ENCODE results near the gene EPC2.

Gene EPC2, protein sequence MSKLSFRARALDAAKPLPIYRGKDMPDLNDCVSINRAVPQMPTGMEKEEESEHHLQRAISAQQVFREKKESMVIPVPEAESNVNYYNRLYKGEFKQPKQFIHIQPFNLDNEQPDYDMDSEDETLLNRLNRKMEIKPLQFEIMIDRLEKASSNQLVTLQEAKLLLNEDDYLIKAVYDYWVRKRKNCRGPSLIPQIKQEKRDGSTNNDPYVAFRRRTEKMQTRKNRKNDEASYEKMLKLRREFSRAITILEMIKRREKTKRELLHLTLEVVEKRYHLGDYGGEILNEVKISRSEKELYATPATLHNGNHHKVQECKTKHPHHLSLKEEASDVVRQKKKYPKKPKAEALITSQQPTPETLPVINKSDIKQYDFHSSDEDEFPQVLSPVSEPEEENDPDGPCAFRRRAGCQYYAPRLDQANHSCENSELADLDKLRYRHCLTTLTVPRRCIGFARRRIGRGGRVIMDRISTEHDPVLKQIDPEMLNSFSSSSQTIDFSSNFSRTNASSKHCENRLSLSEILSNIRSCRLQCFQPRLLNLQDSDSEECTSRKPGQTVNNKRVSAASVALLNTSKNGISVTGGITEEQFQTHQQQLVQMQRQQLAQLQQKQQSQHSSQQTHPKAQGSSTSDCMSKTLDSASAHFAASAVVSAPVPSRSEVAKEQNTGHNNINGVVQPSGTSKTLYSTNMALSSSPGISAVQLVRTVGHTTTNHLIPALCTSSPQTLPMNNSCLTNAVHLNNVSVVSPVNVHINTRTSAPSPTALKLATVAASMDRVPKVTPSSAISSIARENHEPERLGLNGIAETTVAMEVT

DNA sequence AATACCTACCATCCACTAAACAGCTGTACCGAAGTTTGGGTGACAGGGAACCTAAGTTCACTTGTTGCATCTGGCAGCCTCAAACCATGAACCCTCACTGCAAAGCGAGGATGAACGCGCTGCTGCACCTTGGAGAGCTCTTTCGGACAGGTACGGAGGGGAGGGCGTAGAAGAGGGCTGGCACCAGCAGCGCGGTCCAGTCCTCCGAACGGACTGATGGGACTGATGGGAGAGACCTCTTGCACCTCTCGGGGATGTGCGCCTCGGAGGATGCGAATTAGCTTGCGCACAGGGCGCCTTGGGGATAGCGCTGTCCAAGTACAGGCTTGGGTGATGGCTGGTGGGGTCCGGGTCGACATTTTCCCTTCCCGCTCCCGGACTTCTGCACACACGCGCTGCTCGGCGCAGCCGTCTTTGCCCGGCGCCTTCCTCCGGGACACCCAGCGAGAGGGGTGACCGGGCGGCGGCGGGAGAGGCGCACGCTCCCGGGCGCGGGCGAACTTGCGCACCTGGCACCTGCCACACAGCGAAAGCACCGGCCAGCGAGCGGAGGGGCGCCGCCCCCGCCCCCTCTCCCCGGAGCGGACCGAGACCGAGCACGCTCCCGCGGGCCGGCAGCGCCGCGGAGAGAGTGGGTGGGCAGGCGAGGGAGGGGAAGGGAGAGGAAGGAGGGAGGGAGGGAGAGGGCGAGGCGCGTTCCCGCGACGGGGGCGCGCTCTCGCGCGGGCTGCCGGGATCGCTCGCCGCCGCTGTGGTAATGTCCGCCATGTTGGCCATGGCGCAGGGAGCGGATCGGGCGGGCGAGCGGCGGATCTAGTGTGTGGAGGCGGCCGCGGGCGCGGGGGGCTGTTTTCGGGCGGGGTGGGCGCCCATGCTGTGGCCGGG, at the start of gene EPC2:
EPC2 (plus strand) TSS at position 754 of the 885 bp plus-strand sequence. CDS start 267 bp downstream, outside the sequence.
- peak; percentile 51 for DNase-seq (ENCODE audit: low read depth, low spot score)

DNA sequence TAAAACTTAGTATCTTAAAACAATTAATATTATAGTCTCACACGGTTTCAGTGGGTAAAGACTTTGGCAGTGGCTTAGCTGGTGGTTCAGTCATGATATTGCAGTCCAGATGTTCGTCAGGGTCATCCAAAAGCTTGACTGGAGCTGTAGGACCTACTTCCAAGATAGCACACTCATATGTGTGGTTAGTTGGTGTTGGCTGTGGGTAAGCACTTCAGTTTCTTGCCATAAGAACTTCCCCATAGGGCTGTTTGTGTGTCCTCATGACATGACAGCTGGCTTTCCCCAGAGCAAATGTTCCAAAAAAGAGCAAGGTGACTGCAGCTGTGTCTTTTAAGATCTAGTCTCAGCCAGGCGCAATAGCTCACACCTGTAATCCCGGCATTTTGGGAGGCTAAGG, 48.5 kb upstream of the EPC2 start:
- no peak for DNase-seq (ENCODE audit: low read depth, low spot score)

DNA sequence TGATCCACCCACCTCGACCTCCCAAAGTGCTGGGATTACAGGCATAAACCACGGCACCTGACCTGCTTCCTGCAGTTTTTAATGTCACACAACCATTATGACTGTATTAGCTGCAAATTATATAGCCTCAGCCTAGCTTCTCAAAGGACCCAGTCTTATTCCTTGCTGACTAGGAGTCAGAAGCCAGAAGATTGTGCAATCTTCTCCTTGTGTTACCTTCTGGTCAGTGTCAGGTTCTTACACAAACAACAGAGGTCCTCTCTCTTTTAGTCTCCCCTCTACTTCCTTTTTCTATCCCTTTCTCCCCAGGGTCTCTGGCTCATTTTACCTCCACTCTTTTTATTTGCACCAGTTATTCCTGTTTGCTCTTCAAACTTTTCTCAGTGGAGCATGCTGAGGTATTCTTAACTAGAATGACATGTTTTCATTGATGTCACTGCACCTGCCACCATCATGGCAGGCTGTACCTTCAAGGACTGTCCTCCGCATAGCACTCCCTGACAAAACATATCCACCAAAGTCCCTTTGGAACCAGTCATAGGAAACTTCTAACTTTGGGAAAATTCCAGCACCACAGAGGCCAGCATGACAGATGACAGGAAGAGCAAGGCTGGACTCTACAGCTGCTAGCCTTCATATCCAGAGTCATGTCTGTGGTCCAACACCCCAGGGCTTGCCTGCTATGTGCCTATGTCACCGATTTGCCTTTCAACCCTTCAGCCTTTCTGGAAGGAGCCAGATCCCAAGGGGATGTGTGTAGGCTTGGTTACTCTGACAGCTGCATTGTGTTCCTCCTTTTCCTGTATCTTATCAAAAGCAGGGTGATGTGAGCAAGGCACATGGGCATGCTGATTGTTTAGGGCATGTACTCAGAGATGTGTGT, 45.2 kb upstream of the EPC2 start:
- DNase-seq (ENCODE audit: low read depth, low spot score): no peak

DNA sequence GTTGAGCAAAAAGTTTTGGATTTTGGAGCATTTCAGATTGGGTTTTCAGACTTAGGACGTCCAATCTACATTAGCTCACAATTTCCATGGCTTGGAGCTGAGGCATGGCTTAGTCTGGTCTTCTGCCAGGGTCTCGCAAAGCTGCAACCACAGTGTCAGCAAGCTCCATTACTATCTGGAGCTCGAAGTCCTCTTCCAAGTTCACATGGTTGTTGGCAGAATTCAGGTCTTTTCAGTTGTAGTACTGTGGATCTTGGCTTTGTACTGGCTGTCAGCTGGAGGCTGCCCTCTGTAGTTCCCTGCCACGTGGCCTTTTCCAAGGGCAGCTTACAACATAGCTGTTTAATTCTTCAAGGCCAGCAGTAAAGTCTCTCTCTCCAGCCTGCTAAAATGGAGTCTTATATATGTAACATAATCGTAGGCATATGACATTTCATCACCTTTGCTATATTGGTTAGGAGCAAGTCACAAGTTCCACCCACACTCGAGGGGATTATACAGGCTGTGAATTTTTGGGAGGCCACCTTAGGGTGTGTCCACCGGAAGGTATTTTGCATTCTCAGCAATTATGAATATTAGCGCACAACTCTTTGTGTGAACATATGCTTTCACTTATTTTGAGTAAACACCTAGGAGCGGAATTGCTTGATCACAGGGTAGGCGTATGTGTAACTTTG, 41.5 kb upstream of the EPC2 start:
- DNase-seq (ENCODE audit: low read depth, low spot score): no peak

DNA sequence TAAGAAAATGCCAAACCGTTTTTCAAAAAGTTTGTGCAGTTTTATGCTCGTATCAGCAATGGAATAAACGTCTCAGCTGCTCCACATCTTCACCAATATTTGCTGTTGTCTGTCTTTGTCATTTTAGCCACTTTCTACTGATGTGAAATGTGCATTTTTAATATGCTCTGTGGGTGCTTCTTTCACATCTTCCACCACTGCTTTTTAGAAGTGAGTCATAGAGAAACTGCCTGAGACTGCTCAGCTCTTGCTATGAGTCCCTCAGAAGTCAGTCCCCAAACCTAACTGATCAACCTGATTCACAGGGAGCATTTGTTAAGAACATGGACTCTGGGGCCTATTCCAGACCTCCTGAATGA, 41.0 kb upstream of the EPC2 start:
- no peak for DNase-seq (ENCODE audit: low read depth, low spot score)

DNA sequence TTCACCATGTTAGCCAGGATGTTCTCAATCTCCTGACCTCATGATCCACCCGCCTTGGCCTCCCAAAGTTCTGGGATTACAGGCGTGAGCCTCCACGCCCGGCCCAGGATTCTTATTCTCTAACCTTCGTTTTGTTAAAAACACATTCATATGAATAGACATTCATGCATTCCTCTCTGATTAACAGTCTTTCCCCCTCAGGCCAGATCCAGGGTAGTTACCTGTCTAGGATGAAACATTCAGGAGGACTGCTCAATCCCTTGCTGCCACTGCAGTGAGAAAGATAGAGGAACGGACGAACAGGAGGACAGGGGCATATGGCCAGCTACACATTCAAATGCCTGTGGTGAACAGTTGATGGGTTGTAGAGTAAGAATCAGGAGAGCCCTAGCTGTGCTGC, 39.6 kb upstream of the EPC2 start:
- no peak for DNase-seq (ENCODE audit: low read depth, low spot score)

DNA sequence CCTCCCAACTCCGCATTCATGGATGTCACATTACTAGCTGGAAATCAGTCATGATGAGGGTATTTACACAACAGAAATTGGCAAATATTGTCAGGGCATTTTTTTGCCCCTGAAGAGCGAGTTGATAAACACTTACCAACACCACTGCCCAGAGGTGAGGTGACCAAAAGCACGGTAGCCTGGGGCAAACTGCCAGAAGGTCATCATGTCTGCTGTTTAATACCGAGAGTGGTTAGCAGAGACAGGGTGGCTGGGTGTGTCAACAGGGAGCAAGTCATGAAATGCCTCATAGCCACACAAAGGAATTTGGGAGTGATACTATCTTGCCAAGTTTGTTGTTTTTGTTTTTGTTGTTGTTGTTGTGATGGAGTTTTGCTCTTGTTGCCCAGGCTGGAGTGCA, 37.0 kb upstream of the EPC2 start:
- no peak for DNase-seq (ENCODE audit: low read depth, low spot score)

DNA sequence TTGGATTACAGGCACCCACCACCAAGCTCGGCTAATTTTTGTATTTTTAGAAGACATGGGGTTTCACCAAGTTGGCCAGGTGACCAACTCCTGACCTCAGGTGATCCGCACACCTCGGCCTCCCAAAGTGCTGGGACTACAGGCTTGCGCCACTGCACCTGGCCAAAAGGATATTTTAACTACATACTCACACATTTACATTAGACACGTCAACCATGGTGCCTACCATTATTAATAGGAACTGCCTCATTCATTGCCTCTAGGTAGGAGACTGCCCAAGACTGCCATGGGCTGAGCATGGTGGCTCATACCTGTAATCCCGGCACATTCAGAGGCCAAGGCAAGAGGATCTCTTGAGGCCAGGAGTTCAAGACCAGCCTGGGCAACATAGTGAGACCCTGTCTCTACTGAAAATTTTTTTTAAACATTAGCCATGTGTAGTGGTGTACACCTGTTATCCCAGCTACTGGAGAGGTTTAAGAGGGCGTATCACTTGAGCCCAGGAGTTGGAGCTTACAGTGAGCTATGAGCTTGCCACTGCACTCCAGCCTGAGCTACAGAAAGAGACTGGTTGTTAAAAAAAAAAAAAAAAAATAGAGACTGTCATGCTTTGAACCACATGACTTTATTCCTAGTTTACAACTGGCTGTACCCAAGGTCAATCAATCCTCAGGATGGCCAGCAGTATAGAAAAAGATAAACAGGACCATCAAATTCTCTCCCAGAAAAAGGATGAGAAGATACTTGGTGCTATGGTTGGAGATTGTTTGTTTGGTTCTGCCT, 31.1 kb upstream of the EPC2 start:
- DNase-seq (ENCODE audit: low read depth, low spot score): no peak

DNA sequence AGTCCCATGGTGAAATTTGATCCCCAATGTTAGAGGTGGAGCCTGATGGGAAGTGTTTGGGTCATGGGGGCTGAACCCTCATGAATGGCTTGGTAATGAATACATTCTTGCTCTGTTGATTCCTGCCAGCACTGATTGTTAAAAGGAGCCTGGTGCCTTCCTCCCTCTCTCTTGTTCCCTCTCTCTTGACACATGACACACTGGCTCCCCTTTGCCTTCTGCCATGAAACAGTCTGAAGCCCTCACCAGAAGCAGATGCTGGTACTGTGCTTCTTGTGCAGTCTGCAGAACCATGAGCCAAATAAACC, 30.6 kb upstream of the EPC2 start:
- DNase-seq (ENCODE audit: low read depth, low spot score): no peak

DNA sequence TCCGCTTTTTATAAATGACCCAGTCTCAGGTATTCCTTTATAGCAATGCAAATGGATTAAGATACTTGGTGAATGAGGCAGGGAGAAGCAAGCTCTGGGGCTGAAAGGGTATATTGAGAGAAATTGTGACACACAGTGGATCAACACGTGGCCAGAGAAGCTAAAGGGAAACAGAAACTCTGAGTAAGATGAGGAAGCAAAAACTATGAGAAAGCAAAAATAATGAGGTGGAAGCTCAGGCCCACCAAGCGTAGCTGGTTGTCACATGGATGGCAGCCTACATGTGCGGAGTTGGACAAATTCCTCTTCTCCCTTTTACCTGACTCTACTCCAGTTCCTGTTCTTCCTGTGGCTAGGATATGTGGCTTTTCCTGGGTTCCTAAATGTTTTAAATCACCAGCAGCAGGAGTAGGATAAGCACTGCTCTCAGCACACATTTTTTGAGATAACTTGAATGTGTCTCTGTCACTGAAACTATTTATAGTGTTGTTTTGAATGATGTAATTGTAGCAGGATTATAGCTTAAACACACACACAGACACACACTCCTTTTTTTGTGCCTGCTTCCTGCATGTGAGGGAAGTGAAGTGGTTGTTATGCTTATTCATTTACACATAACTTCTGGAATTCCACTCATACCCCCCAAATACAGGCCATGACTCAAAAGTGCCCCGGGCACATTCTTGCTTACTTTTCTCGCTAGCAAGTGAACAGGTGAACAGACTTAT, 30.1 kb upstream of the EPC2 start:
- DNase-seq (ENCODE audit: low read depth, low spot score): no peak

DNA sequence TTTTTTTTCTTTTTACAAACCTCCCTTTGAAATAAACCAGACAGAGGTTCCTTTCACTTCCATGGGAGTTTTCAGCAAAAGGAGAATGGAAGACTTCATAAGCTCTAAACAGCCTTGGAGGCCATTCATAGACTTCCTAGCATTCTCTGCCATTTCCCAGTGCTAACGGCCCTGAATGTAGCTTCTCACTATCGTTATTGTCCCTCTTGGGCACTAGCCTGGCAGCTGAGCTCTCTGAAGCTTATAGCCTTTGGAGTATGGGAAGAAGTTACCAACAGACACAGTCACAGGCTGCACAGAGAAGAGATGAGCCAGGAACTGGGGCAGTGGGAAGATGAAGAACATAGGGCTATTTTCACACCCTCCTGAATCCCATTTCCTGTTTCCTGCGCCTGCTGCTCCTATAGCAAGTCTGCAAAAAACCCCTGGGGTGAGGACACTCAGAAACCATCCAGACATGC, 29.1 kb upstream of the EPC2 start:
- no peak for DNase-seq (ENCODE audit: low read depth, low spot score)

DNA sequence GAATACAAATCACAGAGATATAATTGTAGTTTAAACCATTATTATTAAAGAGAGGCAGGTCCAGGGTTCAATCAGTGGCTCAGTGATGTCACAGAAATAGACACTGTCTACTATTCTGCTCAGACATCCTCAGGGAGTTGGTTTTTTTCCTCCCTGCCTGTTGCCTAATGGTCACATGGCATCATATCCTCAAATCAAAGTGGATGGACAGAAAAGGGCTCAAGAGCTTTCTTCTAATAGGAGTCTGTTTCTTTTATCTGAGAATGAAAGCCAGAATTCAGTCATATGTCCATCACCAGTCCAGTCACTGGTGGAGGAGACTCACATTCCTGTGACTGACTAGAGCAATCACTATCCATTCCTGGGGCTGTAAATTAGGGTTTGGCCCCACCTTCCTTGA, 27.9 kb upstream of the EPC2 start:
- DNase-seq (ENCODE audit: low read depth, low spot score): no peak

DNA sequence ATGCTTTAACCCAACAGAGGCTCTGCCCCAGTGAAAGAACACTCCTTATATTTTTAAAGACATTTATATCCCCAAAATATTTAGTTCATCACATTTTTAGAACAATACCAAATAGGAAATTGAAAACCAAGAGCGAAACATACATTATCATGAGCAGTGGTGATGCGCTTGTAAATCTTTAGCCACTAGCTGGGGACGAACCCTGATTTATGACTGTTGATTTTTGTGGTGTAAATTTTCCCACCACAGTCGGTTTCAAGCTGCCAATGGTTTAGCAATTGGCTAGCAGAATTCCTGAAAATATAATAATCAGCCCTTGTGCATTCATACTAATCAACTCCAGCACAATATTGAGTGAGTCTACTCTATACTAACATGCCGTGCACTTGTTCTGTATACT, 27.3 kb upstream of the EPC2 start:
- no peak for DNase-seq (ENCODE audit: low read depth, low spot score)

DNA sequence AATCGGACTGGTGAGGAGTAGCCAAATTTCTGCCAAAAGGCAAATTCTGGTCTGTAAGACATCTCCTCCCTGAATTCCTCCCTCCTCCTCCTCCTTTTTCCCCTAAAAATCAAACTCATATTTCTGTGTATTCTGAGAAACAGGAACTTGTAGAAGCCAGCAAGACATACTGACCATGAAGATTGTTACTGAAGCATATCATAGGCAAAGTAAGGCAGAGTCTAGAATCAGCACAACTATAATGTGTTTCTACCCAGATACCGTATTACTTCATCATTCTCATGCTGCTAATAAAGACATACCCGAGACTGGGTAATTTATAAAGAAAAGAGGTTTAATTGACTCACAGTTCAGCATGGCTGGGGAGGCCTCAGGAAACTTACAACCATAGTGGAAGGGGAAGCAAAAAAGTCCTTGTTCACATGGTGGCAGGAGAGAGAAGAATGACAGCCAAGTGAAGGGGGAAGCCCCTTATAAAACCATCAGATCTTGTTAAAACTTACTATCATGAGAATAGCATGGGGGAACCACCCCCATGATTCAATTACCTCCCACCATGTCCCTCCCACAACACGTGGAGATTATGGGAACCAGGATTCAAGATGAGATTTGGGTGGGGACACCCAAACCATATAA, 24.9 kb upstream of the EPC2 start:
- DNase-seq (ENCODE audit: low read depth, low spot score): no peak

DNA sequence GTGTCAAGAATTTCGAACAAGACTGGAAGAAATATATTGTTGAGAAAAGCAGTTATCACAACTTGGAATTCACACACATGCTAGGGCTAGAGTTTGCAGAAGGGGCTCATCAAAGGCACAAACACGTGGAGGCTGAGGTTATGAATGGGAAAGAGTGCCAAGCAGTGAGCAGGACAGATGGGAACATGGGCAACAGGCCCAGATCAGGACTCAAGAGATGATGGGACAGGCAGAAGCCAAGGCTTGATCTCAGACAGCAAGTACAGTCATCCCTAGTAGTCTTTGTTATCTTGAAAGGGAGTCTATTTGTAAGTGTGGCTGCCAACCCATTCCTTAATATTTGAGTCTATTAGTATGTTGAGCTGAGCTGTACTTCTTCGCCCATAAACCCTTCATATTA, 22.2 kb upstream of the EPC2 start:
- no peak for DNase-seq (ENCODE audit: low read depth, low spot score)

DNA sequence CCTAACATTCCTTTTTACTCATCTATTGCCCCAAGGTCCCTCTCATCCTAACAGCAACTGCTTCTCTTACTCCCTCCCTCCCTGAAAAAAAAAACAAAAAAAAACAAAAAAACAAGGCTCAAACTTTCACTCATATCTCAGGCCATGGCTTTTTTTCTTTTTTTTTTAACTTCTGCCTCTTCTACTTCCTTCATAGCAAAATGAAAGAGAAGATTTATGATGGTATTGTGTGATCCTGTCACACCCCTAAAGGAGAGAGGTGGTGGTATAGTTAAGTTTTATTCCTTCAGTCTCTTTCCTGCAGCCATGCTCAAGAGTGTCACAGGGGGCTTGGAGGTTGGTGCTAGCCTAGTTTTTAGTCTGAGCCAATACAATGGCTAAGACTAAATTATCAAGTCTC, 21.5 kb upstream of the EPC2 start:
- no peak for DNase-seq (ENCODE audit: low read depth, low spot score)

DNA sequence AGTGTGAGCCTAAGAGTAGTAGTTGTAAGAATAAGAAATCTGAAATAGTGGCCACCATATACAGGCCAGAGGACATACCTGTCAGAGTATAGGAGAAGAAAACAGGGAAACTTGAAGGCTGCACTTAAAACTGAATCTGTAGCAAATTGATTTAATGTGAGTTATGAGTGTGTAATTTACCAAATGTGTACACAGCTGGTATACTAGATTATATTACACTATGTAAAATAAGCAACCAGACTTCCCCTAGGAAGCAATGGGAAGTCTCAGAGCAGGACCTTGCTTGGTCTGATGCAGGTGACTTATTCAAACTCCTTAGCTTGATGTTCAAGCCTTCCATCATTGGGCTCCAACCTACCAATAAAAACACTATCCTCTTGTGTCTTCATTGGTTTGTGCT, 17.3 kb upstream of the EPC2 start:
- DNase-seq (ENCODE audit: low read depth, low spot score): no peak

DNA sequence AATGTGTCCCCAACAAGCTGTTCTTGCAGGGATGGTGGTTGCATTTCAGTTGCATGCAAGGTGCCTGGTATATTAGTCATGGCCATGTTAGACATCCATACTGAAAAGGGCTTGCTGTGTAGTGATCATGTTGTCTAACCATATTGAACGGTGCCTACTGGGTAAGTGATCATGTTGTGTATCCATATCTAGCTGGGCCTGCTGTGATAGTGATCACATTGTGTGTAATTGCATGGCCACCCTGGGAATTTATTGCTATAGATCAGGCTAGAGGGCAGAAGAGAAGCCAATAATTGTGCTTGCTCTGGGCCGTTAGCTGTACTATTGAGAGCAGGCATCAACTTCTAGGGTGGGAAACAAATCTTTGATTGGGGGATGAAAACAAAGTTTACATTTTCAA, 9.8 kb upstream of the EPC2 start:
- no peak for DNase-seq (ENCODE audit: low read depth, low spot score)

DNA sequence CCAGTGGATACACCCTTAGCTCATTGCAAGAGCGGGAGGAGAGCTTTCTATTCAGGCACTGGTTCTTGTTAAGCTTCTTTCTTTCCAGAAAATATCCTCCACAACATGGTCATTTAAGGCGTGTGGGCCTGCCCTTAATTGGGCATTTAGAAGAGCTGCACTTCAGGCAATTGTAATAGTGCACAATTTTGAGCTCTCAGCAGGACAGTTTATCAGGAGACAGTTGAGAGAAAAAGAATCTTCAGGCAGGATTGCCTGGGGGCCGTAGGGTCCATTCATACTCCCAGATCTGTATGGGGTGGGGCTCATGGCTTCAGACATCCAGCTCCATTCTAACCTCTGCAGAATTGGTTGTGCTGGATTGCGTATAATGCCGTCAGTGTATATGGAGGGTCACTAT, 6.0 kb upstream of the EPC2 start:
- DNase-seq (ENCODE audit: low read depth, low spot score): no peak

Measured in brain pericyte (primary cell).